ENCODE measurements around the gene SETD9. TPM values are rescaled to one million over a fixed set of nuclear protein-coding genes. Genes with fewer than 3 reads are reported as not detected.

Gene SETD9
- total RNA-seq, 1 donor from 2014 or later, result 15.6 TPM

DNA sequence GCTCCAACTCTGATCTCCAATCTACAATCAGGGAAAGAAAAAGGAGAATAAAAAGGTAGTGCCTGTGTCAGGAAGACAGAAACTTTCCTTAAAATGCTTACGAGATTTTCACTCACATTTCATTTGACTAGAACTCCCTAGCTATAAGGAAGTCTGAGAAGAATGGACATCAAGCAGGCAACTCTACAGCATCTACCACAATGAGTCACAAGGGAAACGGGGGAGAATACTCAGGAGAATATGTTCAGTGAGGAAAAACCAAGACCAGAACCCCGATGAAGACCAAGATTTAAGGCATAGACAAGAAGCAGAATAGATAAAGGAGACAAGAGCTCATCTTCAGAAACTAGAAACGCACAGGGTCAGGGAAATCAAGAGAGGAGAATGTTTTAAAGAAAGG, 9.0 kb upstream of the SETD9 start:
- Mint-ChIP-seq H3K36me3 (peaks cover 10% of the 10 kb centered on the region), H3K27ac (no peak overlapping the region), H3K9me3 (peaks cover 8% of the 10 kb centered on the region), H3K4me1 (no peaks in the 10 kb centered on the region), H3K27me3 (ENCODE audit: low read depth) (no peaks in the 10 kb centered on the region), H3K4me3 (no peak overlapping the region)
- DNase-seq (ENCODE audit: low spot score in 2 of 2, unreplicated experiment in 2 of 2), result no peak
- TF ChIP-seq, protein P1, sequence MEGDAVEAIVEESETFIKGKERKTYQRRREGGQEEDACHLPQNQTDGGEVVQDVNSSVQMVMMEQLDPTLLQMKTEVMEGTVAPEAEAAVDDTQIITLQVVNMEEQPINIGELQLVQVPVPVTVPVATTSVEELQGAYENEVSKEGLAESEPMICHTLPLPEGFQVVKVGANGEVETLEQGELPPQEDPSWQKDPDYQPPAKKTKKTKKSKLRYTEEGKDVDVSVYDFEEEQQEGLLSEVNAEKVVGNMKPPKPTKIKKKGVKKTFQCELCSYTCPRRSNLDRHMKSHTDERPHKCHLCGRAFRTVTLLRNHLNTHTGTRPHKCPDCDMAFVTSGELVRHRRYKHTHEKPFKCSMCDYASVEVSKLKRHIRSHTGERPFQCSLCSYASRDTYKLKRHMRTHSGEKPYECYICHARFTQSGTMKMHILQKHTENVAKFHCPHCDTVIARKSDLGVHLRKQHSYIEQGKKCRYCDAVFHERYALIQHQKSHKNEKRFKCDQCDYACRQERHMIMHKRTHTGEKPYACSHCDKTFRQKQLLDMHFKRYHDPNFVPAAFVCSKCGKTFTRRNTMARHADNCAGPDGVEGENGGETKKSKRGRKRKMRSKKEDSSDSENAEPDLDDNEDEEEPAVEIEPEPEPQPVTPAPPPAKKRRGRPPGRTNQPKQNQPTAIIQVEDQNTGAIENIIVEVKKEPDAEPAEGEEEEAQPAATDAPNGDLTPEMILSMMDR (IDR thresholded peaks at IDR 0.05; ENCODE audit: unreplicated experiment), result no peak

DNA sequence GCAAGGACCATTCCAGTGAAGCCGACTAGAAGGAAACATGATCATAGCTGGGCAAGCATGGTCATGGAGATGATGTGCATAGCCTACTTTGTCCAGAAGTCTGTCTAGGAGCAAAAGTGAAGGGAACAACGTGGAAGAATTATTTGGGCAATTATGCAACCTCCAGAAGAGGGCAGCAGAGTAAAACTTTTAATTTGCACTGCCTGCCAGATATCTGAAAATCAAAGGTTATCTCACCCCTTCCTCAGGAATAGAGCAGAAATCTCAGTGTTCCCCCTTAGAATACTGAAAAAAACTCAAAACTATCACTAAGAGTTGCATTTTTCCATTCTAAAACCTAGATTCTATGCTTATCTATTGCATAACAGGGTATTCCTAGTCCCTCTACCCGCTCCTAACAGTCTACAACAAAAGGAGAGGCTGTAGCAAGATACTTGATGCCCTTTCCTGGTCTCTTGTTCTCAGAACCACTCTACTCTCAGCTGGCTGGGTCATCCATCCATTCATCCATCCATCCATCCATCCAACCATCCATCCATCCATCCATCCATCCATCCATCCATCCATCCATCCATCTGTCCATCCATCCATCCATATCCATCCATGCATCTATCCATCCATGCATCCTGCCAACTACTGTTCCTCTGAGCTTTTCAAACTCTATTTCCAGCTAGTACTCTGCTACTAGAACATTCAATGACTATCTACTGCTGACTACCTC, 8.4 kb upstream of the SETD9 start:
- H3K27me3 Mint-ChIP-seq (ENCODE audit: low read depth), result no peaks in the 10 kb centered on the region
- H3K4me3 Mint-ChIP-seq, result no peak overlapping the region
- TF ChIP-seq, protein P1 (IDR thresholded peaks at IDR 0.05; ENCODE audit: unreplicated experiment), result peak; percentile 69

DNA sequence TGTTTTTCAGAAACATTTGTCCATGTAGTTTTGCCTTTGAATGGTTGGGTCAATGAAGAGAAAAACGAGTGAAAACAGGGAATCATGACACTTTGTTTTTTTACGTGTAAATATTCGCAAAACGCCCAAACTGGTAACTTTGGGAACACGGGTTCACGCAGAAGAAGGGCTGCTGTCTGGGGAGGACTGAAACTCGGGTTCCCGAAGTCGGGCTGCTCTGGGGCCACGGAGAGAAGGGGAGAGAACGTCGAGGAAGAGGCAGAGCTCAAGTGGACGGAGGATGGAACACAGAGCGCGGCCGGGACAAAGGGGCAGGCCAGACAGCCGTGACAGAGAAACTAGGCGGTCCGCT, 478 bp upstream of the SETD9 start:
- Mint-ChIP-seq H3K27ac (peak overlapping the region; percentile 99), H3K9me3 (peaks cover 12% of the 10 kb centered on the region), H3K27me3 (ENCODE audit: low read depth) (no peaks in the 10 kb centered on the region), H3K4me3 (peak overlapping the region; percentile 81), H3K4me1 (peaks cover 22% of the 10 kb centered on the region), H3K36me3 (peaks cover 10% of the 10 kb centered on the region)
- TF ChIP-seq, protein P1 (IDR thresholded peaks at IDR 0.05; ENCODE audit: unreplicated experiment), result no peak
- DNase-seq (ENCODE audit: low spot score in 2 of 2, unreplicated experiment in 2 of 2), result peak; percentile 38 to 64

More for the DNA sequence above, 8.4 kb upstream of the SETD9 start:
- Mint-ChIP-seq H3K36me3 (peaks cover 6% of the 10 kb centered on the region), H3K27ac (no peak overlapping the region), H3K4me1 (no peaks in the 10 kb centered on the region), H3K9me3 (peaks cover 8% of the 10 kb centered on the region)
- no peak for DNase-seq (ENCODE audit: low spot score in 2 of 2, unreplicated experiment in 2 of 2)

DNA sequence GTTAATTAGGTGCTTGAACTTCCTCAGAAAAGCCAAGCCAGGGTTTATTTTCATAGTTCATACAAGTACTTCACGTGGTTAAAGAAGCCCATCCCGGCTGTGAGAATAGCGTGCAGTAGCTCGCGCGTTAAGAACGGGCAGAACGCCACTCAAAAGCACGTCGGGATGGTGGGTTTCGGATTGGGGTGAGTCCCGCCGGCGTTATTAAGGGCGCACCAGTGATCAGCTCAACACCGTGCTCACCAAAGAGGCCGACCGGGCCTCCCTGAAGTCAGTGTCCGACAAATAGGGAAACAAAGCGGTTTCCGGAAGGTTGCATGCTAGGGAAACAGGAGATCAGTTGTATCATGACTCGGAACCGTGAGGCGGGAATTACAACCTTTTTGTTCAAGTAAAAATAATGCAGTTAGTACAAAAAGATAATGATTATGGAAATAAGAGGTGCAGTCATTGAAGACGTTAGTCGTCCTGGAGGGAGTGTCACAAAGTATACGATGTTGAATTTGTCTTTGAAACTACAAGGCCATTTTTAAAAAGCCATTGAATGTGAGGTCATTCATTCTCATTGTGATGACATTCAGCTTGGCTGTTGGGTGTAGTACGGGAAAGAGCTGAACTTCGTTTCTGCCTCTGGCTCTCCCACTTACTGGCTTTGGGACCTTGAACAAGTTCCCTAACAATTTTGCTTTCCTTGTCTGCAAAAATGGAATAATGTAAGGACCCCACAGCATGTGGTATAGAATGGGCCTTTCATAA, 992 bp downstream of the SETD9 start:
- peaks cover 5% of the 10 kb centered on the region for H3K9me3 Mint-ChIP-seq
- peak overlapping the region; percentile 81 for H3K4me3 Mint-ChIP-seq
- H3K4me1 Mint-ChIP-seq, result peaks cover 22% of the 10 kb centered on the region
- peaks cover 10% of the 10 kb centered on the region for H3K36me3 Mint-ChIP-seq
- DNase-seq (ENCODE audit: low spot score in 2 of 2, unreplicated experiment in 2 of 2), result peak in 1 of 2 experiments; percentile 26
- no peaks in the 10 kb centered on the region for H3K27me3 Mint-ChIP-seq (ENCODE audit: low read depth)
- TF ChIP-seq, protein P1 (IDR thresholded peaks at IDR 0.05; ENCODE audit: unreplicated experiment), result no peak
- peak overlapping the region; percentile 98 for H3K27ac Mint-ChIP-seq

DNA sequence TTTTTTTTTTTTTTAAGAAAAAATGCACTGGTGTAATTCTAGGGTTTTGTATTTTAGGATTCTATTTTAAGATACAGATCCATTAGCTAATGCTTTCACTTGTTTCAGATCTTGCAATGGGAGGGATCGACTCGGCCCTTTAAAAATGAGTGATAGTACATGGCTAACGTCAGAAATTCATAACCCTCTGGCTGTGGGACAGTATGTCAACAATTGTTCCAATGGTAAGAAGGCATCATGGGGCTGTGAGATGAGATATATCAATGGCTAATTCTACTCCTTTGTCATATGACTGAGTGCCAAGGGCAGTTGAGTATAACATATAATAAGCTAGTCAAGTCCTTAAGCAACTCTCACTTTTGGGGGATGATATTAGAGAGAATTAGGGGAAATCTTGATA, 4.4 kb downstream of the SETD9 start:
- Mint-ChIP-seq H3K4me3 (no peak overlapping the region), H3K36me3 (peaks cover 7% of the 10 kb centered on the region), H3K9me3 (no peaks in the 10 kb centered on the region), H3K27ac (no peak overlapping the region), H3K27me3 (ENCODE audit: low read depth) (no peaks in the 10 kb centered on the region), H3K4me1 (peaks cover 23% of the 10 kb centered on the region)
- TF ChIP-seq, protein P1 (IDR thresholded peaks at IDR 0.05; ENCODE audit: unreplicated experiment), result no peak
- DNase-seq (ENCODE audit: low spot score in 2 of 2, unreplicated experiment in 2 of 2), result no peak
